ENCODE results near the gene DRC7.
"Not testable (repeated sequence)": the region's sequence is repeated elsewhere in the genome, so short reads cannot be mapped to it uniquely, and the experiment has no call there.

The DRC7 gene

GRCh38 chr16:57761957-57762356, 67.4 kb downstream of the DRC7 start:
- no peak for DNase-seq (ENCODE audit: low read depth in 2 of 2)

GRCh38 chr16:57762365-57763040, 67.9 kb downstream of the DRC7 start:
- DNase-seq (ENCODE audit: low read depth in 2 of 2): no peak

GRCh38 chr16:57763285-57764005, 68.8 kb downstream of the DRC7 start:
- no peak for DNase-seq (ENCODE audit: low read depth in 2 of 2)

DNA sequence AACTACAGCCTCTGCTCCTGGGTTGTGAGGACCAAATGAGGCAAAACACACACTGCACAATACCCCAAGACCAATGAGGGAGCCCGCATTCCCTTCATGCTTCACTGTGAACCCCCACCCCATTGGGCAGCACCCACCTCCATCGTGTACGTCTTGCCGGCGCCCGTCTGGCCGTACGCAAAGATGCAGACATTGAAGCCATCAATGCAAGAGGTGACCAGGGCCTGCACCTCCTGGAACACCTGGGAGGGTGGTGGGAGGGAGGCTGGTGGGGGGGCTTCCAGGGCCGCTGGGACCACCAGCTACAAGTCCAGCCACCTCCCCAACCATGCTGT, 69.4 kb downstream of the DRC7 start:
- no peak for DNase-seq (ENCODE audit: low read depth in 2 of 2)

- DNase-seq (ENCODE audit: low read depth in 2 of 2): peak; percentile 9 to 40
Observed at GRCh38 chr16:57764341-57765159, 69.9 kb downstream of the DRC7 start.

- no peak for DNase-seq (ENCODE audit: low read depth in 2 of 2)
Observed at GRCh38 chr16:57765160-57765728, 70.6 kb downstream of the DRC7 start.

- no peak for DNase-seq (ENCODE audit: low read depth in 2 of 2)
Observed at GRCh38 chr16:57766714-57767348, 72.2 kb downstream of the DRC7 start.

- DNase-seq (ENCODE audit: low read depth in 2 of 2): no peak
Observed at GRCh38 chr16:57769541-57770145, 75.0 kb downstream of the DRC7 start.

DNA sequence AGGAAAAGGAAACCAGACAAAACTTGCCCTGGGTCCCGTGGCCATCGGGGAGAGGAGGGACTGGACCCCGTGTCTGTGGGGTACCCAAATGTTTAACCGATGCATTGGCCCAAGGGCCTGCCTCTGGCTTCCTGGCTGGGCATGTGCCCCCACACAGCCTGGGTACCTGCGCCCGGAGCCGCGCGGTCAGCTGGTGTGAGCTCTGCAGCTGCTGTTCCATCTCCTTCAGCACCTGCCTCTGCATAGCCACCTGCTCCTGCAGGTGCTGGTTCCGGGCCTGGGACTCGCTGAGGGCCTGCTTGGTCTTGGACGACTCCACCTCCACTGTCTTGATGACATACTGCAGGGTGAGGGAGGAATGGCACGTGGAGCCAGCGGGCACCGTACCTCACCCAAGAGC, 75.8 kb downstream of the DRC7 start:
- DNase-seq (ENCODE audit: low read depth in 2 of 2): no peak

DNA sequence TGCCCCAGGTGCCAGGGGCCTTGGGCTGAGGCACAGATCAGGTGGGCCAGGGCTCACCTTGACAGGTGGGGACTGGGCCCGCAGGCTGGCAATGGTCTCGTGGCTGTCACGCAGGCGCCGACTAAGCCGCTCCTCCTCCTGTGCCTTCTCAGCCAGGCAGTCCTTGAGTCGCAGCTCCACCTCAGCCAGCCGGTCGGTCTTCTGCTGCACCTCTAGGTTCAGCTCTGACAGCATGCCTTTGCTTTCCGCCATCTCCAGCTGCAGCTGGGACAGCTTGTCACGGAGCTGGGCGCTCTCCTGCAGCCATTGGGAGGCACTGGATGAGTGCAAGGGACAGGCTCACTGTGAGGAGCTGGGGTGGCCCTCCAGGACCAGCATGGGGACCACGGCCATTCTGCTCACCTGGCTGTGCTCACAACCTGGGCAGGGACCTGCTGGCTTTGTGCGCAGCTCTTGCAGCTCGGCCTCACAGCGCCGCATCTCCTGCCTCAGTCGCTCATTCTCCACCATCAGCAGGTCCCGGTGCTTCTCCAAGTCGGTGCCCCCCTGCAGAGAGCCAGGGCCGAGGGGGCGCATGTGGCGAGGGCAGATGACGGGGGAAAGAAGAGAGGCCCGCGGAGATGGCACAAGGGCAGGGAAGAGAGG, 76.7 kb downstream of the DRC7 start:
- DNase-seq (ENCODE audit: low read depth in 2 of 2): no peak

DNA sequence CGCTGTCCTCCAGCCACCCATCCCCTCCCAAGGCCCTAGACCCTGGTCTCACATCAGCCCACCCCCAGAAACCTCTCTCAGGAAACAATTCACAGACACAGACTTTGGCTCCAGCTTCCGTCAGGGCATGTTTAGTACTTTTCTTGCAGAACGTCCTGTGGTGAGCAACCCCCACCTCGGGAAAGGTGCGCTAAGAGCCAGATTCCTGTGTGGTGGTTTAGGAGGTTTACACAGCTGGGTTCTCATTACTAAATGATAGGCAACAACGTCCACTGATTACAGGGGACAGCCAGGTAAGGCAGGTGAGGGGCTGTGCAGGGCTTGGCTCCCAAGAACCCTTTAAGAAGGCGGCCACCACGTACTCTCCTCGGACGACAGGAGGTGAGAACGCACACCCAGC, 78.4 kb downstream of the DRC7 start:
- no peak for DNase-seq (ENCODE audit: low read depth in 2 of 2)

DNA sequence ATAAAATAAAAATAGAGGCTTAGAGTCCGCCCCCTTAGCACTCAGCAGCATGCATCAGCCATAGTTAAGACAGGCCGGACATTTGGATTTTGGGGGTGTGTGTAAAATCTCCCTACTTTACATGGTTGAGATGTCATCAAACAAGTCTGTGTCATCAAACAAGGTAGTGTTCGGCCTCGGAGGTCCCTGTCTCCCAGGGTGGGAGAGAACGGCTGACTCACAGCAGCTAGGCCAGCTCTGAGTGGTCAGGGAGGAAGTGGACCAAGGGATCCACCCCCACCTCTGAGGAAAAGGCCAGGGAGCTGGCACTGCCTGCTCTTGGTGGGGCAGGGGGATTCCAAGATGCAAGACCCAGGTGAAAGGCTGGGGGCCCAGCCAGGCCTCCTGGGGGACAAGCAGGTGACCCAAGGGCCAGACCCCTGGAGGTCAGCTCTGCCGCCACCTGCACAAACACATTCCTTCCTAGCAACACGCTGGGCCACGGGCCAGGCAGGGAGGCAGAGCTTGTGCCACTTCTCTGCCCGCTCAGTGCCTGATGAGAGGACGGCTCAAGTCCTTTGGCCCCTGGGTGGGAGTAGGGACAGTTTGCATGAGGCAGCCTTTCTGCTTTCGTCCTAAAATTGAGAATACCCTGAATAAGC, 79.2 kb downstream of the DRC7 start:
- no peak for DNase-seq (ENCODE audit: low read depth in 2 of 2)

- DNase-seq (ENCODE audit: low read depth in 2 of 2): no peak
Observed at GRCh38 chr16:57774705-57775285, 80.2 kb downstream of the DRC7 start.

DNA sequence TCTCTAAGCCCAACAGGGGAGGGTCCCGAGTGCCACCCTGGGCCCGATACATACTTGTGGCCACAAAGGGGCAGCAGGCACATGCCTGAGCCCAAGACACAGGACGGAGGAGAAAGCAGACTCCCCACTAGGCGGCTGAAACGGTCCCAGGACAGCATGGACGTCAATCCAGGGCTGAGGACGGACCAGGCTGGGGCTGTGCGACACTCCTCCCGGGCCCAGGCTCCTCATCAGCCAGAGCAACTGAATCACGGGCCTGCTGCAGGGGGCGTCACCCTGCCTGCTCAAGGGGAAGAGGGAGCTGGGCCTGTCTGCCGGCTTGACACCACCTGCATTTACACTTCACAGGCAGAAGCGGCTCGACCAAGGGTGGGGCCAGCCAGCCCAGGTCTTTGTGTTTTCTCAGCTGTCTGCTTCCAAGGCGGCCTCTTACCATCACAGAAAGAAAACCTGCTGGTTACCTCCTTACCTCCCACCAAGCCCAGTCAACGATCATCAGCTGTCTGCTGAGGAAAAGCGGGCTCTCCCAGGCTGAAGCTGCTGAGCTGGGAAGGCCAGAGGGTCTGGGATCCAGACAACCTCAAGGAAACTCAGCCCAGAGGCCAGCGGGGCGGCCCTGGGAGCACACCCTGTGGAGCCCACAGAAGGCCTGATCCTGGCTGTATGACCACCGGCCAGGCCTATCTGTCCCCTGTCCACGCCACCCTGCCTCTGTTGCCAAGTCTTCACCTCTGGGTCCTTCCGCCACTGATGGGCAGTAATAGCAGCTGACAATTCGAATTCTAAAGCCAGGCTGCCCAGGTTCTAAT, 81.3 kb downstream of the DRC7 start:
- no peak for DNase-seq (ENCODE audit: low read depth in 2 of 2)

- no peak for DNase-seq (ENCODE audit: low read depth in 2 of 2)
Observed at GRCh38 chr16:57778658-57779057, 84.1 kb downstream of the DRC7 start.

DNA sequence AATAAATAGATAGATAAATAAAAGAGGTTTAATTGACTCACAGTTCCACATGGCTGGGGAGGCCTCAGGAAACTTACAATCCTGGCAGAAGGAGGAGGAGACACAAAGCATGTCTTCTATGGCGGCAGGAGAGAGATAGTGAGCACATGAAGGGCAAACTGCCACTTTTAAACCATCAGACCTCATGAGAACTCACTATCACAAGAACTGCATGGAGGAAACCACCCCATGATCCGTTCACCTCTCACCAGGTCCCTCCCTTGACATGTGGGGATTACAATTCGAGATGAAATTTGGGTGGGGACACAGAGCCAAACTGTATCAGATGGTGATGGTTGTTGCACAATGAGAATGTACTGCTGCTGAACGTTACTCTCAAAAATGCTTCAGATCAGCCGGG, 85.2 kb downstream of the DRC7 start:
- not testable (repeated sequence) for DNase-seq (ENCODE audit: low read depth in 2 of 2)

- no peak for DNase-seq (ENCODE audit: low read depth in 2 of 2)
Observed at GRCh38 chr16:57781349-57781740, 86.7 kb downstream of the DRC7 start.

All from stimulated activated CD8-positive, alpha-beta memory T cell treated with anti-CD3 and anti-CD28 coated beads, Interleukin-2, amount 100 ng/mL, for 48 hours (primary cell).